AG04449 (cell line): ENCODE results near the gene RCAN2.

Source experiments
- CTCF ChIA-PET: fragments of 350-600 bp; formaldehyde crosslinking; extraction: SDS; loops from one replicate; lab custom pipeline; 2021; ENCODE audit warnings: antibody characterized with exemption; lab: Yijun Ruan, JAX
- POLR2A ChIA-PET: fragments of 400-600, 350-600 bp; formaldehyde crosslinking; extraction: SDS; loops from one replicate; lab custom pipeline; 2020; ENCODE audit warnings: antibody characterized with exemption, inconsistent platforms; lab: Yijun Ruan, JAX
- DNase-seq: peaks from one replicate; pipeline ENCODE4 v3.0.0-alpha.2; 2010; ENCODE audit warnings: low read depth, low spot score
- H3K4me3 ChIP-seq: 2 replicates; pipeline ENCODE4 v1.5.1; 2011; ENCODE audit warnings: low read depth, mild to moderate bottlenecking, control low read depth, low read length
- TF ChIP-seq, protein P1 (sequence below): IDR thresholded peaks from one replicate; pipeline ENCODE4 v1.5.1; 2011; ENCODE audit warnings: mild to moderate bottlenecking, moderate library complexity, low read length, control low read depth, inconsistent platforms; ENCODE audit not compliant: insufficient read depth; ENCODE audit errors: missing control alignments

RCAN2 gene

GRCh38 chr6:46501136-46502089 lies 10.2 kb upstream of the RCAN2 start:
- CTCF ChIA-PET = no interaction called here
- POLR2A ChIA-PET = no interaction called here
- no peak for DNase-seq
- TF ChIP-seq, protein P1, sequence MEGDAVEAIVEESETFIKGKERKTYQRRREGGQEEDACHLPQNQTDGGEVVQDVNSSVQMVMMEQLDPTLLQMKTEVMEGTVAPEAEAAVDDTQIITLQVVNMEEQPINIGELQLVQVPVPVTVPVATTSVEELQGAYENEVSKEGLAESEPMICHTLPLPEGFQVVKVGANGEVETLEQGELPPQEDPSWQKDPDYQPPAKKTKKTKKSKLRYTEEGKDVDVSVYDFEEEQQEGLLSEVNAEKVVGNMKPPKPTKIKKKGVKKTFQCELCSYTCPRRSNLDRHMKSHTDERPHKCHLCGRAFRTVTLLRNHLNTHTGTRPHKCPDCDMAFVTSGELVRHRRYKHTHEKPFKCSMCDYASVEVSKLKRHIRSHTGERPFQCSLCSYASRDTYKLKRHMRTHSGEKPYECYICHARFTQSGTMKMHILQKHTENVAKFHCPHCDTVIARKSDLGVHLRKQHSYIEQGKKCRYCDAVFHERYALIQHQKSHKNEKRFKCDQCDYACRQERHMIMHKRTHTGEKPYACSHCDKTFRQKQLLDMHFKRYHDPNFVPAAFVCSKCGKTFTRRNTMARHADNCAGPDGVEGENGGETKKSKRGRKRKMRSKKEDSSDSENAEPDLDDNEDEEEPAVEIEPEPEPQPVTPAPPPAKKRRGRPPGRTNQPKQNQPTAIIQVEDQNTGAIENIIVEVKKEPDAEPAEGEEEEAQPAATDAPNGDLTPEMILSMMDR = no peak
- H3K4me3 ChIP-seq = no peak overlapping the region

GRCh38 chr6:46500382-46500781 lies 9.1 kb upstream of the RCAN2 start:
- TF ChIP-seq, protein P1 = no peak
- DNase-seq = no peak
- POLR2A ChIA-PET = no interaction called here
- no peak overlapping the region for H3K4me3 ChIP-seq
- CTCF ChIA-PET = no interaction called here

GRCh38 chr6:46491628-46492547 lies 639 bp upstream of the RCAN2 start:
- TF ChIP-seq, protein P1 = peak; percentile 74
- CTCF ChIA-PET = interaction anchor here (0.9 to 1.5 kb wide), 8 partner anchors 16 to 421 kb away, joined by 3 to 15 read pairs (median 4); no protein-coding TSS in a partner anchor
- no peak for DNase-seq
- peak overlapping the region; percentile 61 for H3K4me3 ChIP-seq
- POLR2A ChIA-PET = no interaction called here

DNA sequence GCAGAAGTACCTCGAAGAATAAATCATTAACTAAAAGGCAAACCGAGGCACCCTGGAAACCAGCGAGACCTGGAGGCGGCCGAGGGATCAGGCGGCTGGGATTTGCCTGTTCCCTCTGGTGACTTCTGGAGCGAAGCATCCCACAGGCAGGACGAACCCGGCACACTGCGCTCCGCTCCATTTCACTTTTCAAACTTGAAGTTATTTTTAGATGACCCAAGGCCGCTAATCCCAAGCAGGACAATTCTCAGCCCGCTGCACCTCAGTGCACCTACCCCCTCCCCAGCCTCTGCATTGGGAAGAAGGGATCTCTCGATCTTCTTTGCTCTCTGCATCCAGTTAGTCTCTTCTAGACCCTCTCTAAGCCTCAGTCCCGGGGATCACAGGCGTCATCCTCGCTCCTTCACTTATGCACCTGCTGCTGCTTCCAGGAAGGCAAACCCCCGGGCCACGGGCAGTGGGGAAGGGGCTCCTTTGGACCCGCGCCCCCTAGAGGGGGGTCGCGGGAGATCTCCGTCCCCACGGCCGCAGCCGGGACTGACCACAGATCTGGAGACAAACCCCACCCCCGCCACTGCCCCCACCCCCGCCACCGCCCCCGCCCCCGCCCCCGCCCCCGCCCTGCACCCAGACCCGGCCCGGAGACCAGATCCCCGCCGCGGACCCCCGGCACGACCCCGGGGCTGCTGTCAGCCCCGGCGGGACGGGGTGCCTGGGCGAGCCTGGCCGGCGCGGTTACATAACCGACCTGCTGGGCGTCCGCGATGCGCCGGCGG lies 636 bp downstream of the RCAN2 start:
- no peak for DNase-seq
- H3K4me3 ChIP-seq = peak overlapping the region; percentile 61
- TF ChIP-seq, protein P1 = peak; percentile 6
- ChIA-PET CTCF (interaction anchor here (0.8 to 1.5 kb wide), 6 partner anchors 15 to 78 kb away, joined by 3 to 15 read pairs (median 4); no protein-coding TSS in a partner anchor), POLR2A (no interaction called here)

GRCh38 chr6:46486181-46486580 lies 5.1 kb downstream of the RCAN2 start:
- no peak overlapping the region for H3K4me3 ChIP-seq
- POLR2A ChIA-PET = no interaction called here
- DNase-seq = no peak
- TF ChIP-seq, protein P1 = no peak
- CTCF ChIA-PET = no interaction called here
